GM23248 (cell line): Measurements from ENCODE around the gene FRMD6.

ENCODE experiments used
- EZH2 ChIP-seq: fragments of 200-600 bp; sonication (generic); IDR thresholded peaks from 2 replicates; pipeline ENCODE4 v1.6.1; 2018; ENCODE audit warnings: antibody characterized with exemption, mild to moderate bottlenecking; ENCODE audit not compliant: insufficient read depth, poor library complexity, severe bottlenecking
- EZH2phosphoT487 ChIP-seq: fragments of 200-600 bp; sonication (generic); IDR thresholded peaks from 2 replicates; pipeline ENCODE4 v1.6.1; 2018; ENCODE audit warnings: antibody characterized with exemption, moderate library complexity, mild to moderate bottlenecking, low read depth; ENCODE audit not compliant: insufficient read depth

DNA sequence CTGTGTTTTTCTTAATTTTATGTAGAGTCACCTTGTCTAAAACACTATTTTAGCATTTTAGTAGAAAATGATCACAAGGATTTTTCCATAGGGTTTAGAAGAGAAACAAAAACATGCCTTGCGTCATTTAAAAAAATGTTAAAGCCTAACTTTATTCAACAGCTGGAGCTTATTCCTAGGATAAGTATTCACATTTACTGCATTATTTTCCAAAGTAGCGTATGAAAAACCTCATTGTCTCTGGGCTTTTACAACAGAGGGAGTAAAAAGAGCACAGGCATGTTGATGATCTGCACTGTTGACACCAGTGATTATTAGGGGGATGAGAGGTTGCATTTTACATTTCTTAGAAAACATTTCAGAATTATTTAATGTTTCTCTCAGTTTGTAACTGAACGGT is 66.1 kb downstream of the FRMD6 start:
- no peak for TF ChIP-seq EZH2
- no peak for TF ChIP-seq EZH2phosphoT487
